Activated CD8-positive, alpha-beta memory T cell treated with anti-CD3 and anti-CD28 coated beads, Interleukin-2, amount 10 ng/mL, durations not matched to agents 7 days and 5 days (primary cell): ENCODE data around the gene BMAL1. TPM values are rescaled to one million over a fixed set of nuclear protein-coding genes. Genes with fewer than 3 reads are reported as not detected.

Source experiments
- ATAC-seq: fragments of 150-1000 bp; cut with Tn5 transposase; one replicate; pipeline ENCODE4 v1.10.0; 2021; ENCODE audit warnings: moderate library complexity
- CTCF ChIA-PET: fragments of 350-600 bp; sonication (Branson Sonifier 250); formaldehyde crosslinking; loops from one replicate; lab custom pipeline; 2021; ENCODE audit warnings: antibody characterized with exemption; lab: Charles Lee
- DNase-seq: peaks from one replicate; pipeline ENCODE4 v3.0.0-alpha.2; 2020
- H3K27ac Mint-ChIP-seq: one replicate; pipeline ENCODE4 v1.8.0; 2021; ENCODE audit warnings: mild to moderate bottlenecking, mixed read lengths
- H3K27me3 Mint-ChIP-seq: one replicate; pipeline ENCODE4 v1.8.0; 2021; ENCODE audit warnings: mixed read lengths
- H3K36me3 Mint-ChIP-seq: one replicate; pipeline ENCODE4 v1.8.0; 2021; ENCODE audit warnings: mild to moderate bottlenecking, mixed read lengths
- H3K4me1 Mint-ChIP-seq: one replicate; pipeline ENCODE4 v1.8.0; 2021; ENCODE audit warnings: mixed read lengths
- H3K4me3 Mint-ChIP-seq: one replicate; pipeline ENCODE4 v1.8.0; 2021; ENCODE audit warnings: mild to moderate bottlenecking, moderate library complexity, mixed read lengths
- H3K9me3 Mint-ChIP-seq: one replicate; pipeline ENCODE4 v1.8.0; 2022; ENCODE audit warnings: low read depth, mixed read lengths
- total RNA-seq, 2 experiments: library from RNA; stranded (reverse); gene quantifications; one replicate each; pipeline ENCODE4 v1.2.3, GENCODE V29; 2021

Gene BMAL1
- total RNA-seq, 2 experiments from 2014 or later, result 56.8 to 81.8 TPM

DNA sequence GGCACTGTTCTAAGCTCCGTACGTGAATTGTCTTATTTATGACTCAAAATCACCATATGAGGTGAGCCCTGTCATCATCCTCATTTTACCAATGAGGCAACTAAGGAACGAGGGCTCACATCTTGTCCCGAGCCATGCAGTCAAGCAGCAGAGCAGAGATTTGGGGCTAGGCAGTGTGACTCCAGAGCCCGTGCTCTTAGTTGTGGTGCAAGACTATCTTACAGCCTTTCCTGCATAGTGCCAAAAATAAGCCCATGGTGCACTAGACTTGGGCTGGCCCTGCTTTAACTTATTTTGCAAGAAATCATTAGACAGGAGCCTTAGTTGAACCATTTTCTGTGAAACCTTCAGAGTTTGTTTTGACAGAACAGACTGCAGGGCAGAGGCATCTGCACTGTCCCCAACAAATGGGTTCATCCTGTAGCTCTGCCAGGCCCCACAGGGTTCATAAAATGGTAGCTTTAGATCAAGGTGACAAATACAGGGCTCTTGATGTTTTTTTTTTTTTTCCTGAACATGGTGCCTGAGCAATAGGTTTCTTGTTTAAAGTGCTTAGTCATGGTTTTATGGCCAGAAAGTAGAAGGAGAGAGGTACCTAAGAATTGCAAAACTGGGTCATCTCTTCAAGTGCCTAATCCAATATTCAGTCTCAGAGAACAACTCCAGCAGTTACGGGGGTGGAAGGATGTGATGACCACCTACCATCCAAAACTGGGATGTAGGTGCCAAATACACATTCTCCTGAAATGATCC lies 56.6 kb downstream of the BMAL1 start:
- H3K36me3 Mint-ChIP-seq, result peaks cover 4% of the 10 kb centered on the region
- CTCF ChIA-PET, result interaction anchor here (0.8 to 6.9 kb wide), 16 partner anchors 7 to 150 kb away, joined by 3 to 63 read pairs (median 6); no protein-coding TSS in a partner anchor
- H3K9me3 Mint-ChIP-seq, result no peaks in the 10 kb centered on the region
- H3K4me3 Mint-ChIP-seq, result no peak overlapping the region
- no peak for DNase-seq
- ATAC-seq, result no peak
- H3K27ac Mint-ChIP-seq, result peak overlapping the region; percentile 65
- H3K27me3 Mint-ChIP-seq, result no peaks in the 10 kb centered on the region
- peaks cover 75% of the 10 kb centered on the region for H3K4me1 Mint-ChIP-seq

DNA sequence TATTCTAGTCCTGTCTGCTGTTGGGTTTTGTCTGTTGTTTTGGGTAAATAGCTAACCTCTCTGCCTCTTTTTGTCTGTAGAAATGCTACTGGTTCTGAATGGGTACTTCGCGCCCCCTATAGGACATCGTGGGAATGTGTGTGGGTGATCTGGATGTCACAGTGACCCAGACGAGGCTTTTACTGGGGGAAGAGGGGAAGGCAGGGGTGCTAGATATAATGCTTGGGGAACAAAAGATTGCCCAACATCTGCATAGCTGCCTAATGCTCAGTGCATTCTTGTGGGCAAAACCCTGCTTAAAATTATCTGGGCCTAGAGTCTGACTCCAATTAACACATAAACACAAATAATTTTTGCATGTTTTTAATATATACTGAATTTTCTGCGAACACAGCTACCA lies 57.7 kb downstream of the BMAL1 start:
- peaks cover 84% of the 10 kb centered on the region for H3K4me1 Mint-ChIP-seq
- peaks cover 3% of the 10 kb centered on the region for H3K36me3 Mint-ChIP-seq
- no peaks in the 10 kb centered on the region for H3K27me3 Mint-ChIP-seq
- DNase-seq (peak; percentile 86), ATAC-seq (peak; percentile 41)
- H3K4me3 Mint-ChIP-seq, result no peak overlapping the region
- CTCF ChIA-PET, result interaction anchor here (0.7 to 6.9 kb wide), 32 partner anchors 8 to 372 kb away, joined by 3 to 63 read pairs (median 6); no protein-coding TSS in a partner anchor
- no peaks in the 10 kb centered on the region for H3K9me3 Mint-ChIP-seq
- H3K27ac Mint-ChIP-seq, result peak overlapping the region; percentile 26

DNA sequence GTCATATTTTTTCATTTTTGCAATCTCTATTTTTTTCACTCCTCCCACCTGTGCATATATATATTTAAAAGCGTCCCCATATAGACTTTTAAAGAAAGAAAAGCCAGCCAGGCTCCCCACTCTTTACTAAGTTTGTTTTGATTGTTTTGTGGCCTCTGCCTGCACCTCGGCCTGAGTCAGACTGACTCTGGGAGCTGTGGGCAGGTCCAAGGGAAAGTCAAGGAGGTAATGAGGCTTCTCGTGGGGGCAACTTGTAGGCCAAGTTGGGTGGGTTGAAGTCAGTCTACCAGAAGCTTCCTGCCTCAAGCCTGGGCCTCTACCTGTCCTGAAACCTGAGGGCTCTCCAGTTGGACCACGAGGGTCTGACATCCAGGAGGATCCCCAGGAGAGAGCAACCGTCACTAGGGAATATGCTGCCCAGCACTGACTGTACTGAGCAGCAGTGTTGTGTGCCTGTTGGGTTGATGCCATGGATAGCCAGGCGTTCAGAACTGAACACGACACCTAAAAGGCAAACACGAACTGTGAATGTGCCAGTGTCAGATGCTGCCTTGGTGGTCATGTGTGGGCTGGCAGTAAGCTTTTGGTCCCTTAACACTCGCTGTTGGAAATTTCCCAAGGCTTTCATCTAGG lies 58.8 kb downstream of the BMAL1 start:
- no peak overlapping the region for H3K27ac Mint-ChIP-seq
- no peaks in the 10 kb centered on the region for H3K9me3 Mint-ChIP-seq
- ATAC-seq (no peak), DNase-seq (no peak)
- H3K27me3 Mint-ChIP-seq, result no peaks in the 10 kb centered on the region
- CTCF ChIA-PET, result interaction anchor here (1.0 to 6.9 kb wide), 20 partner anchors 17 to 373 kb away, joined by 3 to 63 read pairs (median 8); no protein-coding TSS in a partner anchor
- no peak overlapping the region for H3K4me3 Mint-ChIP-seq
- H3K4me1 Mint-ChIP-seq, result peaks cover 87% of the 10 kb centered on the region
- H3K36me3 Mint-ChIP-seq, result peaks cover 6% of the 10 kb centered on the region

DNA sequence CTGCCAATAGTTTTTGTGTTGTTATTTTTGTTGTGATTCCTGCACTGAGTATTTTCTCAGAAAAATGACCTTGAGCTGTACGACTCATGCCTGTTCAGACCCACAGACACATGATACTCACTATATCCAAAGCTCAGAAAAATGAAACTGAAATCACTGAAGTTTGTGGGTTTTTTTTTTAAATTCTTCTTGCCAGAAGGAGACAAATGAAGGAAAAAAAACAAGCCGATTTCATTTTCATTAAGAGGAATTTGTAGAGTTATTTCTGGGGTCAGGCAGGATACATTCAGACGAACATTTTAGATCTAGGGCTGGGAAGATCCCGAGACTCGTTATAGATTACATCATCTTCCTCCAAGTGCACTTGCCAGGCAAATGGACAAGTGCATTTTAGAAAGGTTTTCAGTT lies 60.4 kb downstream of the BMAL1 start:
- H3K9me3 Mint-ChIP-seq, result no peaks in the 10 kb centered on the region
- ATAC-seq, result peak; percentile 57

DNA sequence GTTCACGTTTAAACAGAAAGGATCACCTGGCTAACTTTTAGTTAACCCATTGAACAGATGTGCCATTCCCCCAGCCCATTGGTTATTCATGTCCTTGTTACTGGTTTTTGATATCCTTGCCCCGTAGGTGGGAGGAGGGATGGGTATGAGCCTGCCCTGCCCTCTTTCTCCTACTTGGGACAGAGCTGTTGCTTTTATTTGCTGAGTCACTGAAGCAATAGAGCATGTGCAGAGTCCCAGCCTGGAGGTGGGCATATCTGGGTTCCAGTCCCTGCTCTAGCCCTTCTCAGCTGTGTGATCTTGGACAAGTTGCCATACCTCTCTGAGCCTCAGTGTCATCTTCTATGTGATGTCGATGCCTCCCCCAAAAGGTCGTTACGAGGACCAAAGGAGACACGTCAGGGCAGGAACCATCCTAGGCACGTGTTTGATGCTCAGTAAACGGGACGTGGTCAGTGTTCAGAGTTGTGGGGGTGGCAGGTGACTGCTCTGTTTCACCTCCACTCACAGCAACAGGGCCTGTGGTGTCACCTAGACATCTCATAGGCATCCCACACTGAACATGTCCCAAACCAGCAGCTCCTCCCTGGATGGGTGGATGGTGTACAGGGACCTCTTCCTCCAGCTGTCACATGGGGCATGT lies 61.0 kb downstream of the BMAL1 start:
- no peaks in the 10 kb centered on the region for H3K27me3 Mint-ChIP-seq
- H3K27ac Mint-ChIP-seq, result peak overlapping the region; percentile 95
- peak overlapping the region; percentile 74 for H3K4me3 Mint-ChIP-seq
- peak; percentile 81 for DNase-seq
- ATAC-seq, result peak; percentile 61
- peaks cover 71% of the 10 kb centered on the region for H3K4me1 Mint-ChIP-seq
- H3K36me3 Mint-ChIP-seq, result peaks cover 6% of the 10 kb centered on the region
- no peaks in the 10 kb centered on the region for H3K9me3 Mint-ChIP-seq
- CTCF ChIA-PET, result interaction anchor here (0.8 to 6.9 kb wide), 18 partner anchors 16 to 131 kb away, joined by 3 to 63 read pairs (median 4); no protein-coding TSS in a partner anchor

More for the DNA sequence above, 60.4 kb downstream of the BMAL1 start:
- H3K27ac Mint-ChIP-seq, result peak overlapping the region; percentile 95
- H3K4me1 Mint-ChIP-seq, result peaks cover 77% of the 10 kb centered on the region
- H3K4me3 Mint-ChIP-seq, result peak overlapping the region; percentile 74
- H3K36me3 Mint-ChIP-seq, result peaks cover 6% of the 10 kb centered on the region
- CTCF ChIA-PET, result interaction anchor here (0.7 to 6.9 kb wide), 18 partner anchors 14 to 131 kb away, joined by 3 to 63 read pairs (median 4); no protein-coding TSS in a partner anchor
- no peaks in the 10 kb centered on the region for H3K27me3 Mint-ChIP-seq
- no peak for DNase-seq

DNA sequence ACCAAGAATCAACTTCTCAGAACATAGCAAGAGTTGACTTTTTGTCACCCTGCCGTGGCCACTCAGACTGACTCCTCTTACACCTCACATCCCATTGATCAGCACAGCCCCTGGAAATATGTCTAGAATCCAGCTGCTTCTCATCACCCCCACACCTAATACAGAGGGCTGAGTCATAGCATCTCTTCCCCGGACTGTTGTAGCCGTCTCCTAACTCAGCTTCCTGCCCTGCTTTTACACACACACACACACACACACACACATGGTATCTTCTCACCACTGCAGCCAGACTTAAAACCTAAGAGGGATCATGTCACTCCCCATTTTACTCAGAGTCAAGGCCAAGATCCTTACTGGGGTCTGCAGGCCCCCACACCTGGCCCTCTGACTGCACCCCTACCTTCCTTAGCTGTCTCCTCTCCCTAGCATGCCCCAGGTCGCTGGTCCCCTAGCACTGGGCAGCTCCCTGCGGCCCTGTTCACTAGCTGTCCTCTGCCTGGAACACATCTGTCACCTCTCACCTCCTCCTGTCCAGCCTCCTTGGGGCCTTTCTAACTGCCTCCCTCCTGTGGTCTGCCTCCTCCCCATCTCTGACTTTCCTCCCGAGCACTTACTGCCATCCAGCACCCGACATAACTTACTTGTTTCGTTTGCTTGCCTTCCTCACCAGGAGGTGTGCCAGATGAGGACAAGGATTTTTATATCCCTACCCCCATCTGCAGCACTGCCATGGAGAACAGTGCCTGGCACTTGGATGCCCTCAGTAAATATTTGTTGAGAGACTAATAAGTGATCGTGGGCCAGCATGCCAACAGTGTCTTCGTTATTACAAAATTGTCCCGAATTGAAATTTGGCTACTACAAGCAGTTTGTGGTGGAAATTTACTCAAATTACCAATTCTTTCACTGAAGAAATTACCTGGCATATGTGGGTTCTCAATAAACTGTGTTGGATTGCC lies 61.9 kb downstream of the BMAL1 start:
- no peaks in the 10 kb centered on the region for H3K9me3 Mint-ChIP-seq
- no peaks in the 10 kb centered on the region for H3K27me3 Mint-ChIP-seq
- CTCF ChIA-PET, result interaction anchor here (0.8 to 6.9 kb wide), 7 partner anchors 17 to 129 kb away, joined by 3 to 63 read pairs (median 4); no protein-coding TSS in a partner anchor
- DNase-seq (peak; percentile 71), ATAC-seq (peak; percentile 66)
- H3K36me3 Mint-ChIP-seq, result peaks cover 9% of the 10 kb centered on the region
- H3K4me1 Mint-ChIP-seq, result peaks cover 67% of the 10 kb centered on the region
- peak overlapping the region; percentile 95 for H3K27ac Mint-ChIP-seq
- H3K4me3 Mint-ChIP-seq, result peak overlapping the region; percentile 74

DNA sequence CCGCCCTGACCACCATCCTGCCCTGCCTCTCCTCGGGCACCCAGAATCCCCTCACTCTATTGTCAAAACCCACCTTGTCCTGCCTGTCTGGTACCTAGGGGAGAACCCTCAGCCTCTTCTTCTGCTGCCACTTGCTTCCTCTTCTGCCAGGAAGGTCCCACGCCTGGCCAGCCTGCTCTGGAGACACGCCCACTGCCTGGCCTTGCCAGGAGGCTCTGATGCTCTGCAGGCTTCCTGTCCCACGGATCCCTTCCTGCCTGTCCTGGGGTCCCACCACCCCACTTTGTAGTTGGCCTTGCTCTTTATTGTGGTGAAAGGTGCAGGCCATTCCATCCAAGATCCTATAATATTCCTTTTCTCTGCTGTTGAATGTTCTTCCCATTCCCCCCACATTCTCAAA lies 63.4 kb downstream of the BMAL1 start:
- Mint-ChIP-seq H3K4me3 (no peak overlapping the region), H3K9me3 (no peaks in the 10 kb centered on the region), H3K27ac (no peak overlapping the region), H3K36me3 (peaks cover 13% of the 10 kb centered on the region), H3K27me3 (no peaks in the 10 kb centered on the region), H3K4me1 (peaks cover 59% of the 10 kb centered on the region)
- CTCF ChIA-PET, result interaction anchor here (1.0 kb wide), 1 partner anchor 90 kb away, joined by 4 read pairs; no protein-coding TSS in a partner anchor
- ATAC-seq, result no peak
- DNase-seq, result no peak

DNA sequence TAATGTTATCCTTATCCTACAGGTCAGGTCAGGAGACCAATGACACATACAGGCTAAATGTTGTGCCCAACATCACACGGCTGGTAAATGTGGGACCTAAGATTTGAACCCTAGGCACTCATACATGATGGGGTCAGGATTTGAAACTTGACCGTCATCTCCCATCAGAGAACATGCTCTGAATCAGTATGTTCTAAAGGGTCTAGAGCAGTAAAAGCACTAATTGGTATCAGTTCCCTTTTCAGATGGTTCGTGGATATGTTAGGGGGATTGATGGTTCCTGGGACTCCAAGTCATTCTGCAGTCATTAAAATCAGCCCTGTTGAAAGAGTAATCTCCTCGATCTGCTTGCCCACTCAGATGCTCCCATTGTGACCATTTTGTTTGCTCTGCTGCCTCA lies 65.5 kb downstream of the BMAL1 start:
- DNase-seq (no peak), ATAC-seq (no peak)
- no peak overlapping the region for H3K4me3 Mint-ChIP-seq
- CTCF ChIA-PET, result interaction anchor here (0.7 to 2.7 kb wide), 17 partner anchors 8 to 159 kb away, joined by 3 to 16 read pairs (median 4); no protein-coding TSS in a partner anchor
- H3K4me1 Mint-ChIP-seq, result peaks cover 51% of the 10 kb centered on the region
- H3K9me3 Mint-ChIP-seq, result no peaks in the 10 kb centered on the region
- H3K36me3 Mint-ChIP-seq, result peaks cover 13% of the 10 kb centered on the region
- H3K27me3 Mint-ChIP-seq, result no peaks in the 10 kb centered on the region
- H3K27ac Mint-ChIP-seq, result no peak overlapping the region

DNA sequence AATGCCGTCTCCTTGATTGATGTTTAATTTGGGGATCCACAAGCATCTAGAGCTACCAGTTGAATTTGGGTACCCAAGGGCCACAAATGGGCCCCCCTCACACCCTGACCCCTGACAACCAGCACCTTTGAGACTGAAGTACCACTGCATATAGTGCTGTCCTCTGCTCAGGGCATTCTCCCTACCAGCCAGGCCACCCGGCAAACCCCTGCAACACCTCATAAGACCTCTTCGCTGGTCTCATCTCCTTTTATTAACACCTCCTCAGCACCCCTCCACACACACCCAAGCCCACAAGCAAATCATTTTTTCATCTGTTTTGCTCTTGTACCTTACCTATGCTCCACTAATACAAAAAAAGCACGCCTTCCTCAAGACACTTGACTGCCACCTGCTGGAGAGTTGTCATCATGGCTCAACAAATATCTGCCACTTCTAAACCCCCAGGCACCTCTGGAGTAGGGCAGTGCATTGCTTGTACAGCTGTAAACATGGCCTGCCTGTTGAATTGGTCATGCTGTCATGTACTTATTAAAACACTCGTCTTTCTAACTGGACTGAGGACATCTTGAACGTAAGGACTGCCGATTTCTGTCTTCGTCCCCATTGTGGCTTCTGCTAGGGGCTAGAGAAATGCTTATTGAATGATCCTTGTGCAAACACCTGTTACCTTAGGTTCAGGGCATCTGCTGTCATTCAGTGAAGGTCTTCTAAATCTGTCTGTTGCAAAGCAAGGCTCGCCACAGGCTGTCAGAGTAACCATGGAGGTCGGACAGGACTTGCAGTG lies 66.5 kb downstream of the BMAL1 start:
- Mint-ChIP-seq H3K4me1 (peaks cover 48% of the 10 kb centered on the region), H3K9me3 (no peaks in the 10 kb centered on the region), H3K27me3 (no peaks in the 10 kb centered on the region), H3K4me3 (no peak overlapping the region), H3K27ac (peak overlapping the region; percentile 8), H3K36me3 (peaks cover 13% of the 10 kb centered on the region)
- CTCF ChIA-PET, result interaction anchor here (0.7 to 2.7 kb wide), 23 partner anchors 9 to 160 kb away, joined by 3 to 16 read pairs (median 4); no protein-coding TSS in a partner anchor
- peak; percentile 84 for DNase-seq
- peak; percentile 53 for ATAC-seq

DNA sequence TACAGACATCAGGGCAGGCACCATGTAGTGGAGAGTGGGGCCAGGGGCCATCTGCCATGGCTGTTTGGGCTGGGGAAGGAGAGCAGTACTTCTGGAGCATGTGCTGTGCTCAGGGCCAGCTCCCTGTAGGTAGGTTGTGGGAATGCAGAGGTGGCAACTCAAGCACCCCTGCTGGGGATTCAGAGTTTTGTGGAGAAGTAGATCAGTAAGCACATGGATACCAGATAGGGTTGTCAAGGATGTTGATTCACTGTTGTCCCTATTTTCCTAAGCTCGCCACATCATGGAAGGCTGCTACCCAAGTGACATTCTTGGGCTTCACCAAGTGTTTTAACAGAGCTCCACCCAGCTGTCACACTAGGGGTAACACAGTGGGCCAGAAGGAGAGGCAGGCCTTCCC lies 67.2 kb downstream of the BMAL1 start:
- CTCF ChIA-PET, result interaction anchor here (1.0 to 2.7 kb wide), 11 partner anchors 8 to 382 kb away, joined by 3 to 16 read pairs (median 5); no protein-coding TSS in a partner anchor
- Mint-ChIP-seq H3K36me3 (peaks cover 13% of the 10 kb centered on the region), H3K4me3 (no peak overlapping the region), H3K9me3 (no peaks in the 10 kb centered on the region), H3K27me3 (no peaks in the 10 kb centered on the region), H3K27ac (no peak overlapping the region), H3K4me1 (peaks cover 44% of the 10 kb centered on the region)
- ATAC-seq, result no peak
- no peak for DNase-seq

DNA sequence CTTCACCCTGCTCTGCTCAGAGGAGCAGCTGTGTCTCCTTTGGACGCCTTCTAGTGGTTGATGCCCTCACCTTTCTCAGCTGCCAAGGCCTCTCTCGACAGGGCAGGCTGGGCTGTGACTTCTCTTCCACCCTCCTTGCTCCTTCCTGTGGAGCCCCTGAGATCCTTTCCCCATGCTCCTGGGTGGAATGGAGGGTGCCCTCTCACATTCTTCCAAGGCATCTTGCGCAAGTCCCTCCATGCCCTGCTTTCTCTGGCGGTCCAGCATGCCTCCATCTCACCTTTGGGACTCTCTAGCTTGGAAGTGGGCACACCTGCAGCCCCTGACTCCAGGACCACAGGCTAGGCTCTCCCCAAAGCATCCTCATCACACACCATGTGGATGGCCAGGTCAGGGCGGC lies 68.9 kb downstream of the BMAL1 start:
- H3K4me1 Mint-ChIP-seq, result peaks cover 29% of the 10 kb centered on the region
- CTCF ChIA-PET, result interaction anchor here (1.0 to 1.9 kb wide), 4 partner anchors 86 to 163 kb away, joined by 3 to 6 read pairs (median 3); no protein-coding TSS in a partner anchor
- no peak for DNase-seq
- H3K4me3 Mint-ChIP-seq, result no peak overlapping the region
- H3K9me3 Mint-ChIP-seq, result no peaks in the 10 kb centered on the region
- no peak for ATAC-seq
- H3K27me3 Mint-ChIP-seq, result no peaks in the 10 kb centered on the region
- H3K27ac Mint-ChIP-seq, result no peak overlapping the region
- H3K36me3 Mint-ChIP-seq, result peaks cover 14% of the 10 kb centered on the region
